Chondrocyte (in vitro differentiated cells): Measurements from ENCODE around the gene DLG2. TPM values are rescaled to one million over a fixed set of nuclear protein-coding genes. Genes with fewer than 3 reads are reported as not detected.

Source experiments
- DNase-seq: peaks from one replicate; pipeline ENCODE4 v3.0.0; 2021; ENCODE audit warnings: mixed read lengths, low spot score
- H3K27ac Mint-ChIP-seq: one replicate; pipeline ENCODE4 v1.8.0; 2021; ENCODE audit warnings: mild to moderate bottlenecking, moderate library complexity, mixed read lengths; ENCODE audit not compliant: unreplicated experiment
- H3K27me3 Mint-ChIP-seq: 2 replicates; pipeline ENCODE4 v1.8.0; 2021; ENCODE audit warnings: low read depth, mixed read lengths
- H3K36me3 Mint-ChIP-seq: 2 replicates; pipeline ENCODE4 v1.8.0; 2021; ENCODE audit warnings: low read depth, mixed read lengths
- H3K4me1 Mint-ChIP-seq: 2 replicates; pipeline ENCODE4 v1.8.0; 2021; ENCODE audit warnings: low read depth, mild to moderate bottlenecking, mixed read lengths
- H3K4me3 Mint-ChIP-seq: one replicate; pipeline ENCODE4 v1.8.0; 2021; ENCODE audit warnings: mild to moderate bottlenecking, moderate library complexity, mixed read lengths; ENCODE audit not compliant: unreplicated experiment
- H3K9me3 Mint-ChIP-seq: 2 replicates; pipeline ENCODE4 v1.8.0; 2021; ENCODE audit warnings: low read depth, mixed read lengths
- CTCF ChIP-seq: fragments of 200-600 bp; sonication (generic); IDR thresholded peaks from 2 replicates; pipeline ENCODE4 v1.5.0; 2021; ENCODE audit warnings: antibody characterized with exemption, mild to moderate bottlenecking, moderate library complexity
- total RNA-seq: library from RNA; stranded (reverse); gene quantifications from 3 replicates; pipeline ENCODE4 v1.2.1, GENCODE V29; 2021

Gene DLG2
- total RNA-seq, 1 donor from 2014 or later = 1.3 TPM

- TF ChIP-seq CTCF = no peak
- H3K36me3 Mint-ChIP-seq = no peaks in the 10 kb centered on the region
- H3K4me3 Mint-ChIP-seq = no peak overlapping the region
- no peak for DNase-seq
- no peaks in the 10 kb centered on the region for H3K4me1 Mint-ChIP-seq
- no peak overlapping the region for H3K27ac Mint-ChIP-seq
- peaks cover 6% of the 10 kb centered on the region for H3K27me3 Mint-ChIP-seq
- no peaks in the 10 kb centered on the region for H3K9me3 Mint-ChIP-seq
These were observed 2167.3 kb downstream of the DLG2 start for GRCh38 chr11:83459798-83460197.

GRCh38 chr11:83456566-83456965 is 2170.6 kb downstream of the DLG2 start:
- no peak for TF ChIP-seq CTCF
- Mint-ChIP-seq H3K4me1 (no peaks in the 10 kb centered on the region), H3K27me3 (peaks cover 7% of the 10 kb centered on the region)

GRCh38 chr11:83456075-83456474 is 2171.1 kb downstream of the DLG2 start:
- Mint-ChIP-seq H3K9me3 (no peaks in the 10 kb centered on the region), H3K4me1 (no peaks in the 10 kb centered on the region), H3K4me3 (no peak overlapping the region), H3K27ac (no peak overlapping the region), H3K36me3 (no peaks in the 10 kb centered on the region), H3K27me3 (peaks cover 7% of the 10 kb centered on the region)
- peak; percentile 64 for DNase-seq
- TF ChIP-seq CTCF = no peak

More at GRCh38 chr11:83456566-83456965, 2170.6 kb downstream of the DLG2 start:
- no peak for DNase-seq
- Mint-ChIP-seq H3K9me3 (no peaks in the 10 kb centered on the region), H3K36me3 (no peaks in the 10 kb centered on the region), H3K4me3 (no peak overlapping the region), H3K27ac (no peak overlapping the region)

- DNase-seq = no peak
- Mint-ChIP-seq H3K27me3 (peaks cover 7% of the 10 kb centered on the region), H3K4me1 (no peaks in the 10 kb centered on the region), H3K4me3 (no peak overlapping the region), H3K36me3 (no peaks in the 10 kb centered on the region), H3K9me3 (no peaks in the 10 kb centered on the region), H3K27ac (no peak overlapping the region)
- TF ChIP-seq CTCF = no peak
These were observed 2171.8 kb downstream of the DLG2 start for GRCh38 chr11:83455356-83455755.

- DNase-seq = no peak
- Mint-ChIP-seq H3K9me3 (no peaks in the 10 kb centered on the region), H3K36me3 (no peaks in the 10 kb centered on the region), H3K4me3 (no peak overlapping the region), H3K4me1 (no peaks in the 10 kb centered on the region), H3K27me3 (peaks cover 7% of the 10 kb centered on the region), H3K27ac (no peak overlapping the region)
- no peak for TF ChIP-seq CTCF
These were observed 2172.5 kb downstream of the DLG2 start for GRCh38 chr11:83454674-83455073.
